Measurements from ENCODE around the gene FKBP15.

FKBP15 gene

GRCh38 chr9:113227436-113227835, 6.4 kb upstream of the FKBP15 start:
- DNase-seq: no peak

GRCh38 chr9:113223963-113224362, 2.9 kb upstream of the FKBP15 start:
- DNase-seq: no peak

- no peak for DNase-seq
Measured at GRCh38 chr9:113222482-113222841, 1.4 kb upstream of the FKBP15 start.

GRCh38 chr9:113221800-113222481, 864 bp upstream of the FKBP15 start:
- DNase-seq: no peak

- no peak for DNase-seq
Measured at GRCh38 chr9:113220467-113221002, 542 bp downstream of the FKBP15 start.

- DNase-seq: no peak
Measured at GRCh38 chr9:113219969-113220368, 1.1 kb downstream of the FKBP15 start.

GRCh38 chr9:113219186-113219936, 1.7 kb downstream of the FKBP15 start:
- no peak for DNase-seq

GRCh38 chr9:113216406-113216805, 4.7 kb downstream of the FKBP15 start:
- no peak for DNase-seq

GRCh38 chr9:113215132-113215531, 5.9 kb downstream of the FKBP15 start:
- no peak for DNase-seq

GRCh38 chr9:113210815-113211214, 10.3 kb downstream of the FKBP15 start:
- DNase-seq: no peak

- DNase-seq: no peak
Measured at GRCh38 chr9:113205861-113206260, 15.2 kb downstream of the FKBP15 start.

GRCh38 chr9:113205432-113205831, 15.6 kb downstream of the FKBP15 start:
- DNase-seq: no peak

- no peak for DNase-seq
Measured at GRCh38 chr9:113199683-113200329, 21.3 kb downstream of the FKBP15 start.

GRCh38 chr9:113192455-113192854, 28.6 kb downstream of the FKBP15 start:
- no peak for DNase-seq

GRCh38 chr9:113187929-113188595, 33.0 kb downstream of the FKBP15 start:
- no peak for DNase-seq

- no peak for DNase-seq
Measured at GRCh38 chr9:113186137-113186755, 34.8 kb downstream of the FKBP15 start.

- DNase-seq: no peak
Measured at GRCh38 chr9:113185271-113185670, 35.8 kb downstream of the FKBP15 start.

- DNase-seq: no peak
Measured at GRCh38 chr9:113184539-113184938, 36.5 kb downstream of the FKBP15 start.

- no peak for DNase-seq
Measured at GRCh38 chr9:113183956-113184488, 37.1 kb downstream of the FKBP15 start.

- DNase-seq: no peak
Measured at GRCh38 chr9:113181165-113181564, 39.9 kb downstream of the FKBP15 start.

GRCh38 chr9:113179839-113180238, 41.2 kb downstream of the FKBP15 start:
- no peak for DNase-seq

GRCh38 chr9:113178087-113178486, 43.0 kb downstream of the FKBP15 start:
- DNase-seq: no peak

- no peak for DNase-seq
Measured at GRCh38 chr9:113177251-113177650, 43.8 kb downstream of the FKBP15 start.

Data from activated effector memory CD4-positive, alpha-beta T cell treated with Interleukin-2 at 50 U/mL for 16 hours (primary cell).